ENCODE measurements around the gene PYDC1.
A peak's percentile ranks its signal among the peaks of the same experiment; 100 is the strongest.

The PYDC1 gene

GRCh38 chr16:31190818-31191444 is 26.0 kb downstream of the PYDC1 start:
- no peaks in the 10 kb centered on the region for H3K9me3 ChIP-seq (replicated peaks; ENCODE audit: low read length)
- H3K4me2 ChIP-seq (ENCODE audit: low read length): no peak overlapping the region
- H3K4me3 ChIP-seq (ENCODE audit: low read length): no peak overlapping the region
- H3K4me1 ChIP-seq (ENCODE audit: control insufficient read depth, insufficient read depth, low read length): no peaks in the 10 kb centered on the region
- H3K9ac ChIP-seq (ENCODE audit: low read depth, low read length): no peak overlapping the region
- H3K27me3 ChIP-seq (ENCODE audit: control insufficient read depth, insufficient read depth, low read length): no peaks in the 10 kb centered on the region
- H3K36me3 ChIP-seq (ENCODE audit: insufficient read depth, low read length): peaks cover 100% of the 10 kb centered on the region

DNA sequence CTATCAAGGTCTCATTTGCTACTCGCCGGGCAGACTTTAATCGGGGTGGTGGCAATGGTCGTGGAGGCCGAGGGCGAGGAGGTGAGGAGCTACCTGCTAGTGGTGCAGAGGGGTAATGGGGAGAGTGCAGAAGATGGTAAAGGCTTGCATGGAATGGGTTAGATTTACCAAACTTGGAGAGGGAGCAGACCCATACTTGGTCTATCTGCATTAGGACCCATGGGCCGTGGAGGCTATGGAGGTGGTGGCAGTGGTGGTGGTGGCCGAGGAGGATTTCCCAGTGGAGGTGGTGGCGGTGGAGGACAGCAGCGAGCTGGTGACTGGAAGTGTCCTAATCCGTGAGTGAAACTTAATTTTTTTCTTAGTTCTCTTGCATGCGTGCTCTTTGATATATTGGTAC is 26.9 kb downstream of the PYDC1 start:
- Histone ChIP-seq H3K36me3 (ENCODE audit: insufficient read depth, low read length) (peaks cover 100% of the 10 kb centered on the region), H3K4me3 (ENCODE audit: low read length) (no peak overlapping the region), H3K4me1 (ENCODE audit: control insufficient read depth, insufficient read depth, low read length) (no peaks in the 10 kb centered on the region), H3K9me3 (replicated peaks; ENCODE audit: low read length) (no peaks in the 10 kb centered on the region), H3K4me2 (ENCODE audit: low read length) (no peak overlapping the region), H3K27me3 (ENCODE audit: control insufficient read depth, insufficient read depth, low read length) (no peaks in the 10 kb centered on the region), H3K9ac (ENCODE audit: low read depth, low read length) (no peak overlapping the region)

DNA sequence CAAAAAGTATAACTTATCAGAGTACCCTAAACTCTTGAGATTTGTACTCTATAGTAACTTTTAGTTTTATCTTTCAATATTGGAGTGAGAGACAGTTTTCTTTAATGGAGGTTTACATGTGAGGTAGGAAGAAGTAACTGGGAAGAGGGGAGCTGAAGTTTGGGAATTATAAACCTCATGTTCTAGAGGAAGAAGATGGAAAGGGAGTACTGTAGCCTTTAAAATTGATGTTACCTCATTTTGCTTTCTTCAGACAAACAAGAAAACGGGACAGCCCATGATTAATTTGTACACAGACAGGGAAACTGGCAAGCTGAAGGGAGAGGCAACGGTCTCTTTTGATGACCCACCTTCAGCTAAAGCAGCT is 27.5 kb downstream of the PYDC1 start:
- no peak overlapping the region for H3K4me3 ChIP-seq (ENCODE audit: low read length)
- no peaks in the 10 kb centered on the region for H3K9me3 ChIP-seq (replicated peaks; ENCODE audit: low read length)
- H3K36me3 ChIP-seq (ENCODE audit: insufficient read depth, low read length): peaks cover 99% of the 10 kb centered on the region
- H3K4me2 ChIP-seq (ENCODE audit: low read length): no peak overlapping the region
- no peaks in the 10 kb centered on the region for H3K27me3 ChIP-seq (ENCODE audit: control insufficient read depth, insufficient read depth, low read length)
- H3K4me1 ChIP-seq (ENCODE audit: control insufficient read depth, insufficient read depth, low read length): no peaks in the 10 kb centered on the region
- H3K9ac ChIP-seq (ENCODE audit: low read depth, low read length): no peak overlapping the region

DNA sequence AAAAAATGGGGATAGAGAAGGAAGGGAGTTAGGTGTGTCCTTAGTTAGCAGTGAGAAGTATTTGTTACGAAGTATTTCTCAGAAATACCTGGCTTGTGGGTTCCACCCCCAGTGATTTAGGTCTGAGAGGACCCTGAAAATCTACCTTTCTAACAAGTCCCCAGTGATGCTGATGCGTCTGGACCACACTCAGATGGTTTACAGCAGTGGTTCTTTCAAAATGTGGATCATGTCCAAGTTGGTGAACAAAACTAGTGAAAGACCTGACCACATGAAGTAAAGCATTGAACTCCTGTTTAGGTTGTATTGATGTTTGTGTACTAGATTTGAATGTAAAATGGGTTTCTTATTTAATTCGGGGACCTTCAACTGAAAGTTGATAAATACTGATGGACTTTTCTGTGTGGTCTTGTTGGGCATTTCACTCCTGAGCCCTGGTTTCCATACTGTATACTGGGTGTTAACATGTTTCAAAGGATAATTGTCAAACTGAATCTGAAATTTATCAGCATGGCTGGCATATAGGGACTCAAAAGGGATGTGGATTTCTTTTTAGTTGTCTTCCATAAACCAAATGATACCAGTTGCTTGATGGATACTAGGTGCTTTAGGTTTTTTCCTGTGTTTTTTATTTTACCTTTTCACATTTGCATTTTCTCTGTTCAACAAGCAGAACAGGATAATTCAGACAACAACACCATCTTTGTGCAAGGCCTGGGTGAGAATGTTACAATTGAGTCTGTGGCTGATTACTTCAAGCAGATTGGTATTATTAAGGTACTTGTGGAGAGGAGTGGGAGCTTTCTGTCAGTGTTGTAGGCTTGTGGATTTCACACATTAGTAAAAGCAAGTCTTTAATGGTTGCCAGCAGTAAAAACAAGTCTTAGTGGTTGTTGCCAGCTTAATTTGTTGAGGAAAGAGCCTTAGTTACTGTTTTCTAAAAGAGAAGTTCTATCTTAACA is 28.2 kb downstream of the PYDC1 start:
- Histone ChIP-seq H3K36me3 (ENCODE audit: insufficient read depth, low read length) (peaks cover 98% of the 10 kb centered on the region), H3K4me3 (ENCODE audit: low read length) (no peak overlapping the region), H3K9ac (ENCODE audit: low read depth, low read length) (no peak overlapping the region), H3K4me2 (ENCODE audit: low read length) (no peak overlapping the region), H3K4me1 (ENCODE audit: control insufficient read depth, insufficient read depth, low read length) (peaks cover 4% of the 10 kb centered on the region), H3K9me3 (replicated peaks; ENCODE audit: low read length) (no peaks in the 10 kb centered on the region), H3K27me3 (ENCODE audit: control insufficient read depth, insufficient read depth, low read length) (no peaks in the 10 kb centered on the region)

GRCh38 chr16:31187808-31188189 is 29.1 kb downstream of the PYDC1 start:
- H3K9ac ChIP-seq (ENCODE audit: low read depth, low read length): no peak overlapping the region
- H3K36me3 ChIP-seq (ENCODE audit: insufficient read depth, low read length): peaks cover 98% of the 10 kb centered on the region
- no peak overlapping the region for H3K4me2 ChIP-seq (ENCODE audit: low read length)
- no peaks in the 10 kb centered on the region for H3K27me3 ChIP-seq (ENCODE audit: control insufficient read depth, insufficient read depth, low read length)
- H3K4me3 ChIP-seq (ENCODE audit: low read length): no peak overlapping the region
- H3K4me1 ChIP-seq (ENCODE audit: control insufficient read depth, insufficient read depth, low read length): peaks cover 13% of the 10 kb centered on the region
- no peaks in the 10 kb centered on the region for H3K9me3 ChIP-seq (replicated peaks; ENCODE audit: low read length)

GRCh38 chr16:31186930-31187807 is 29.8 kb downstream of the PYDC1 start:
- Histone ChIP-seq H3K9me3 (replicated peaks; ENCODE audit: low read length) (no peaks in the 10 kb centered on the region), H3K4me3 (ENCODE audit: low read length) (no peak overlapping the region), H3K4me1 (ENCODE audit: control insufficient read depth, insufficient read depth, low read length) (peaks cover 19% of the 10 kb centered on the region), H3K36me3 (ENCODE audit: insufficient read depth, low read length) (peaks cover 98% of the 10 kb centered on the region), H3K27me3 (ENCODE audit: control insufficient read depth, insufficient read depth, low read length) (no peaks in the 10 kb centered on the region), H3K9ac (ENCODE audit: low read depth, low read length) (no peak overlapping the region), H3K4me2 (ENCODE audit: low read length) (no peak overlapping the region)

DNA sequence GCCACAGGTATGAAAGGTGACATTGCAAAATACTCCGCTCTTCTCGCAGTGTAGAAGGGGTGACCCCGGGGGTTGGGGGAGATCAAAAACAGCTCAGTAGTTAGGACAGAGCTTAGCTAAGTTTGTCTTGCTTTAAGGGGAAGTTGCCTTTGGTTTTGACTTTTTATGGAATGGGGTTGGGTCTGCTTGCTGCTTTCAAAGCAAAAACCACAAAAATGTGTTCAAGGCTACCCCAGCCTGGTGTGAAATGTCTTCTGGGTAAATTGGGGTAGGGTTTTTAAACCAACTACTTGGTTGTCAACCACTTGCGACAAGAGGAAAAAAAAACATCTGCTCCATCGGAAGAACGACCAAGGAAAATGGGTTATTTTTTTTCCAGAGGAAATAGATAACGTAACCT is 30.8 kb downstream of the PYDC1 start:
- Histone ChIP-seq H3K36me3 (ENCODE audit: insufficient read depth, low read length) (peaks cover 96% of the 10 kb centered on the region), H3K4me1 (ENCODE audit: control insufficient read depth, insufficient read depth, low read length) (peaks cover 19% of the 10 kb centered on the region), H3K27me3 (ENCODE audit: control insufficient read depth, insufficient read depth, low read length) (no peaks in the 10 kb centered on the region), H3K9ac (ENCODE audit: low read depth, low read length) (no peak overlapping the region), H3K4me2 (ENCODE audit: low read length) (no peak overlapping the region), H3K9me3 (replicated peaks; ENCODE audit: low read length) (no peaks in the 10 kb centered on the region), H3K4me3 (ENCODE audit: low read length) (no peak overlapping the region)

- Histone ChIP-seq H3K27me3 (ENCODE audit: control insufficient read depth, insufficient read depth, low read length) (no peaks in the 10 kb centered on the region), H3K4me1 (ENCODE audit: control insufficient read depth, insufficient read depth, low read length) (peaks cover 19% of the 10 kb centered on the region), H3K36me3 (ENCODE audit: insufficient read depth, low read length) (peaks cover 92% of the 10 kb centered on the region), H3K4me2 (ENCODE audit: low read length) (no peak overlapping the region), H3K4me3 (ENCODE audit: low read length) (no peak overlapping the region), H3K9me3 (replicated peaks; ENCODE audit: low read length) (no peaks in the 10 kb centered on the region), H3K9ac (ENCODE audit: low read depth, low read length) (no peak overlapping the region)
Observed at GRCh38 chr16:31185339-31185738, 31.6 kb downstream of the PYDC1 start.

DNA sequence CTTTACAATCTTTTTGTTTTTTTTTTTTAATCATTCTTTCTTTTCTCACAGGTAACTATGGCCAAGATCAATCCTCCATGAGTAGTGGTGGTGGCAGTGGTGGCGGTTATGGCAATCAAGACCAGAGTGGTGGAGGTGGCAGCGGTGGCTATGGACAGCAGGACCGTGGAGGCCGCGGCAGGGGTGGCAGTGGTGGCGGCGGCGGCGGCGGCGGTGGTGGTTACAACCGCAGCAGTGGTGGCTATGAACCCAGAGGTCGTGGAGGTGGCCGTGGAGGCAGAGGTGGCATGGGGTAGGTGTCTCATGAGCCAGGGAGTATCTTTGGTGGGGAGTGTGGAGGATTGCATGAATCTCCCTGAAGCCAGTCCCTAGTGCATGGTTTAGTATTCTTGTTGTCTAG is 32.0 kb downstream of the PYDC1 start:
- H3K4me2 ChIP-seq (ENCODE audit: low read length): no peak overlapping the region
- peaks cover 88% of the 10 kb centered on the region for H3K36me3 ChIP-seq (ENCODE audit: insufficient read depth, low read length)
- peaks cover 19% of the 10 kb centered on the region for H3K4me1 ChIP-seq (ENCODE audit: control insufficient read depth, insufficient read depth, low read length)
- H3K9ac ChIP-seq (ENCODE audit: low read depth, low read length): no peak overlapping the region
- H3K9me3 ChIP-seq (replicated peaks; ENCODE audit: low read length): no peaks in the 10 kb centered on the region
- no peaks in the 10 kb centered on the region for H3K27me3 ChIP-seq (ENCODE audit: control insufficient read depth, insufficient read depth, low read length)
- no peak overlapping the region for H3K4me3 ChIP-seq (ENCODE audit: low read length)

DNA sequence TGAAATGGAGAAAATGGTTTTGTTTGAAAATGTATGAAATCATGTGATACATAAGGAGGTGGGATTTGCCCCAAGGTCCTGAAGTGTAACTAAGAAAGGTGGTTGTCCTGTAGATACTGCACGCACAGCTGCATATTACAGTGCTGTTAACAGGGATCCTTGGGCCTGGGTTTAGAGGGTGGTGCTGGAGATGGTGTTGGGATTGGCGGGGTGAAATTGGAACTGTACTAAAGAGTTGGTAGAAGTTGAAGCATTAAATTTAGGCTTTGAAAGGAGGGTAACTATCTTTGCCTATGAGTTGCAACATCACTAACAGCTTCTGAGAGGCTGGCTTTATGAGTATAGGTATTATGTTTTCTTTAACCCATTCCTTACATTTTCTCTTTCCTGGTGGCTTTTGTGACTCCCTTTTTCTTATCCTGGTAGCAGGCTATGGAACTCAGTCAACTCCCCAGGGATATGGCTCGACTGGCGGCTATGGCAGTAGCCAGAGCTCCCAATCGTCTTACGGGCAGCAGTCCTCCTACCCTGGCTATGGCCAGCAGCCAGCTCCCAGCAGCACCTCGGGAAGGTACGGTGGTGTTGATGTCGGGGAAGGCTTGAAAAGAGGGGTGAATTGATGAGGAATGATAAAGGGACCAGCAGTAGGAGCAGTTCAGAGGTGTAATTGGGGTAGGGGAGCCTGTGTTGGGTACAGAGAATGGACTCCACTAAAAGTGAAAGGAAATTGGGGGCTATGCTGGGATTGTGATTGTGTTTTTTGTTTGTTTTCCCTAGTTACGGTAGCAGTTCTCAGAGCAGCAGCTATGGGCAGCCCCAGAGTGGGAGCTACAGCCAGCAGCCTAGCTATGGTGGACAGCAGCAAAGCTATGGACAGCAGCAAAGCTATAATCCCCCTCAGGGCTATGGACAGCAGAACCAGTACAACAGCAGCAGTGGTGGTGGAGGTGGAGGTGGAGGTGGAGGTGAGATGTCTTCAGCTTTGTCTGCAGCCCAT is 33.2 kb downstream of the PYDC1 start:
- Histone ChIP-seq H3K9me3 (replicated peaks; ENCODE audit: low read length) (no peaks in the 10 kb centered on the region), H3K9ac (ENCODE audit: low read depth, low read length) (peak overlapping the region; percentile 98), H3K4me1 (ENCODE audit: control insufficient read depth, insufficient read depth, low read length) (peaks cover 26% of the 10 kb centered on the region), H3K4me2 (ENCODE audit: low read length) (peak overlapping the region; percentile 92), H3K4me3 (ENCODE audit: low read length) (peak overlapping the region; percentile 93), H3K27me3 (ENCODE audit: control insufficient read depth, insufficient read depth, low read length) (no peaks in the 10 kb centered on the region), H3K36me3 (ENCODE audit: insufficient read depth, low read length) (peaks cover 76% of the 10 kb centered on the region)

All from skeletal muscle satellite cell (primary cell).